Body of pancreas (tissue), 4 donors: ENCODE measurements around the gene ENTPD7. TPM values are rescaled to one million over a fixed set of nuclear protein-coding genes. Genes with fewer than 3 reads are reported as not detected.

Experiments
- ATAC-seq: fragments of 150-250 bp; one replicate; pipeline ENCODE4 v1.9.1; 2016
- DNase-seq, 4 donors: peaks; one replicate each; pipeline ENCODE4 v3.0.0-alpha.2; 2019
- H3K27ac ChIP-seq, 4 donors: fragments of 200-600 bp; sonication (generic); 1 replicate in 3 of 4; 2 replicates in 1 of 4; pipeline versions ENCODE4 v1.5.1 to v1.6.1; 2016 to 2019; ENCODE audit warnings: mild to moderate bottlenecking in 1 of 4, mixed read lengths in 1 of 4, moderate library complexity in 1 of 4
- H3K27me3 ChIP-seq, 2 donors: fragments of 200-600 bp; sonication (generic); one replicate each; pipeline ENCODE4 v1.6.0; 2016; ENCODE audit warnings: mild to moderate bottlenecking in 1 of 2
- H3K36me3 ChIP-seq, 2 donors: fragments of 200-600 bp; sonication (generic); replicated peaks in 1 of 2; 2 replicates each; pipeline ENCODE4 v1.5.1; 2016; ENCODE audit warnings: low read depth in 2 of 2; ENCODE audit not compliant: insufficient read depth in 1 of 2
- H3K4me1 ChIP-seq: fragments of 200-600 bp; sonication (generic); one replicate; pipeline ENCODE4 v1.6.0; 2016
- H3K4me3 ChIP-seq, 2 donors: fragments of 200-600 bp; sonication (generic); 1 replicate in 1 of 2; 2 replicates in 1 of 2; pipeline ENCODE4 v1.5.1; 2016 to 2019
- H3K9me3 ChIP-seq, 3 donors: fragments of 200-600 bp; sonication (generic); 1 replicate in 2 of 3; 2 replicates in 1 of 3; pipeline ENCODE4 v1.5.1; 2016
- CTCF ChIP-seq, 7 experiments: fragments of 450-650 bp in 4 of 7; fragments of 200-600 bp in 3 of 7; sonication (generic) in 3 of 7; IDR thresholded peaks; one replicate each; pipeline ENCODE4 v1.5.1; 2016 to 2019; ENCODE audit warnings: antibody characterized with exemption in 7 of 7
- POLR2A ChIP-seq, 3 donors: fragments of 450-650 bp; IDR thresholded peaks; one replicate each; pipeline ENCODE4 v1.6.1; 2016; ENCODE audit warnings: antibody characterized with exemption in 3 of 3, mild to moderate bottlenecking in 2 of 3
- WGBS, 2 donors: methylation state at CpG; one replicate each; pipeline ENCODE4 v1.1.5; 2017; 5-methylcytosine and 5-hydroxymethylcytosine counted together
- intact Hi-C: fragments of 100-400 bp; cut with DNase I; formaldehyde crosslinking; loops from one replicate; pipeline ENCODE4 v1.15.1; 2023
- total RNA-seq, 2 donors: library from RNA; depleted of rRNA; stranded (reverse); fragments of >200 nt; gene quantifications; one replicate each; pipeline ENCODE4 v1.1.0, GENCODE V29; 2016

The ENTPD7 gene
- total RNA-seq, 2 donors from 2014 or later: 9.3 to 17.1 TPM

- H3K36me3 ChIP-seq: no peaks in the 10 kb centered on the region
- 48 to 56% methylated on average over 3 of the region's 3 CpGs for WGBS, 2 donors
These were observed 29.7 kb upstream of the ENTPD7 start for GRCh38 chr10:99629625-99629978.

GRCh38 chr10:99630433-99630832, 28.9 kb upstream of the ENTPD7 start:
- WGBS, 2 donors: 3 to 14% methylated on average over 2 of the region's 2 CpGs
- Histone ChIP-seq H3K27ac (no peak overlapping the region), H3K36me3 (no peaks in the 10 kb centered on the region), H3K4me1 (no peaks in the 10 kb centered on the region), H3K9me3 (no peaks in the 10 kb centered on the region), H3K27me3 (no peaks in the 10 kb centered on the region), H3K4me3 (no peak overlapping the region)
- ATAC-seq (peak; percentile 81), DNase-seq (peak; percentile 47 to 81 (median 73))
- TF ChIP-seq POLR2A (IDR thresholded peaks at IDR 0.05) (no peak), CTCF (IDR thresholded peaks at IDR 0.05) (peak; percentile 25 to 74 (median 55))
- intact Hi-C loops: no loop called here

More at GRCh38 chr10:99629625-99629978, 29.7 kb upstream of the ENTPD7 start:
- Histone ChIP-seq H3K4me3 (no peak overlapping the region), H3K27ac (no peak overlapping the region), H3K9me3 (no peaks in the 10 kb centered on the region), H3K4me1 (no peaks in the 10 kb centered on the region), H3K27me3 (no peaks in the 10 kb centered on the region)
- intact Hi-C loops: no loop called here
- ATAC-seq (no peak), DNase-seq (no peak)
- TF ChIP-seq CTCF (IDR thresholded peaks at IDR 0.05): no peak
- TF ChIP-seq POLR2A (IDR thresholded peaks at IDR 0.05): no peak

GRCh38 chr10:99630991-99631390, 28.3 kb upstream of the ENTPD7 start:
- no peaks in the 10 kb centered on the region for H3K36me3 ChIP-seq
- DNase-seq (no peak), ATAC-seq (no peak)
- no peak for TF ChIP-seq CTCF (IDR thresholded peaks at IDR 0.05)
- TF ChIP-seq POLR2A (IDR thresholded peaks at IDR 0.05): no peak
- no peaks in the 10 kb centered on the region for H3K27me3 ChIP-seq
- no peaks in the 10 kb centered on the region for H3K4me1 ChIP-seq
- intact Hi-C loops: no loop called here
- no peaks in the 10 kb centered on the region for H3K9me3 ChIP-seq
- no peak overlapping the region for H3K27ac ChIP-seq
- no peak overlapping the region for H3K4me3 ChIP-seq

GRCh38 chr10:99631496-99631895, 27.8 kb upstream of the ENTPD7 start:
- H3K27me3 ChIP-seq: no peaks in the 10 kb centered on the region
- no peaks in the 10 kb centered on the region for H3K9me3 ChIP-seq
- no peak overlapping the region for H3K27ac ChIP-seq
- no peaks in the 10 kb centered on the region for H3K4me1 ChIP-seq
- H3K4me3 ChIP-seq: no peak overlapping the region
- no peak for DNase-seq
- 66 to 72% methylated on average over 3 of the region's 3 CpGs for WGBS, 2 donors
- TF ChIP-seq CTCF (IDR thresholded peaks at IDR 0.05) (no peak), POLR2A (IDR thresholded peaks at IDR 0.05) (no peak)
- H3K36me3 ChIP-seq: no peaks in the 10 kb centered on the region
- no peak for ATAC-seq
- intact Hi-C loops: no loop called here

GRCh38 chr10:99633832-99634231, 25.5 kb upstream of the ENTPD7 start:
- ATAC-seq (no peak), DNase-seq (no peak)
- H3K4me1 ChIP-seq: no peaks in the 10 kb centered on the region
- no peaks in the 10 kb centered on the region for H3K27me3 ChIP-seq
- no peak overlapping the region for H3K27ac ChIP-seq
- intact Hi-C loops: no loop called here
- H3K4me3 ChIP-seq: no peak overlapping the region
- no peaks in the 10 kb centered on the region for H3K36me3 ChIP-seq
- TF ChIP-seq POLR2A (IDR thresholded peaks at IDR 0.05): no peak
- TF ChIP-seq CTCF (IDR thresholded peaks at IDR 0.05): no peak
- no peaks in the 10 kb centered on the region for H3K9me3 ChIP-seq
